ENCODE measurements around the gene MRPL36. TPM values are rescaled to one million over a fixed set of nuclear protein-coding genes. Genes with fewer than 3 reads are reported as not detected.

The MRPL36 gene
- total and polyA plus RNA-seq, 2 donors (not counting 1 experiment from before 2014, with no cell fraction given) = 47.9 to 54.8 TPM

DNA sequence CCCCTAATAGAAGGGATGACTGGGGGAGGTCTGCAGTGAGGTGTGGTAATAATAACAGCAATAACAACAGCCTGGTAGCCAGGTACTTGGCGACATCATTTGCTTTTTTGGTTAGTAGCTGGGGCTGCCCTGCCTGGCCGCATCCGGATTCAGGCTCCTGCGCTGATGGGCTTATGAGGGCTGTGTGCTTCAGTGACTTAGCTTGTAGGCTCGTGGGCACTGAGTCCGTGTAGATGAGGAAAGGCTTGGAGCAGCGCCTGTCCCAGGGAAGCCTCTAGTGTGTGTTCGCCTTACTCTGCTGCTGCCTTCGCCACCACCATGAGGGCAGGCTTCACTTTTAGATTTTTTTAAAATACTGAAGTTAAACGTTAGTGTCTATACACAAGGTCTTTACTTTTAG lies 6.1 kb upstream of the MRPL36 start:
- Histone ChIP-seq H3K4me3 (replicated peaks in 1 of 4; ENCODE audit: control extremely low read depth in 1 of 4, insufficient read depth in 1 of 4, low read depth in 3 of 4, low read length in 4 of 4) (no peak overlapping the region), H3K4me1 (ENCODE audit: control insufficient read depth, extremely low read depth, insufficient read depth, low read length) (no peaks in the 10 kb centered on the region), H3K4me2 (ENCODE audit: extremely low read depth, insufficient read depth, low read length) (no peak overlapping the region), H3K27ac (ENCODE audit: insufficient read depth, low read length) (no peak overlapping the region), H3K9me3 (ENCODE audit: control insufficient read depth, insufficient read depth, low read depth, low read length) (no peaks in the 10 kb centered on the region), H3K27me3 (ENCODE audit: control insufficient read depth, insufficient read depth, low read length) (no peaks in the 10 kb centered on the region), H3K36me3 (ENCODE audit: control insufficient read depth, insufficient read depth, low read length) (peaks cover 35% of the 10 kb centered on the region), H2AFZ (ENCODE audit: low read length) (no peak overlapping the region), H3K79me2 (ENCODE audit: control insufficient read depth, insufficient read depth, low read length) (peaks cover 65% of the 10 kb centered on the region), H4K20me1 (ENCODE audit: control insufficient read depth, extremely low read depth, insufficient read depth, low read length) (no peaks in the 10 kb centered on the region), H3K9ac (ENCODE audit: insufficient read depth, low read length) (no peak overlapping the region)
- DNase-seq (ENCODE audit: low read depth in 2 of 2) = no peak
- TF ChIP-seq, protein P1, sequence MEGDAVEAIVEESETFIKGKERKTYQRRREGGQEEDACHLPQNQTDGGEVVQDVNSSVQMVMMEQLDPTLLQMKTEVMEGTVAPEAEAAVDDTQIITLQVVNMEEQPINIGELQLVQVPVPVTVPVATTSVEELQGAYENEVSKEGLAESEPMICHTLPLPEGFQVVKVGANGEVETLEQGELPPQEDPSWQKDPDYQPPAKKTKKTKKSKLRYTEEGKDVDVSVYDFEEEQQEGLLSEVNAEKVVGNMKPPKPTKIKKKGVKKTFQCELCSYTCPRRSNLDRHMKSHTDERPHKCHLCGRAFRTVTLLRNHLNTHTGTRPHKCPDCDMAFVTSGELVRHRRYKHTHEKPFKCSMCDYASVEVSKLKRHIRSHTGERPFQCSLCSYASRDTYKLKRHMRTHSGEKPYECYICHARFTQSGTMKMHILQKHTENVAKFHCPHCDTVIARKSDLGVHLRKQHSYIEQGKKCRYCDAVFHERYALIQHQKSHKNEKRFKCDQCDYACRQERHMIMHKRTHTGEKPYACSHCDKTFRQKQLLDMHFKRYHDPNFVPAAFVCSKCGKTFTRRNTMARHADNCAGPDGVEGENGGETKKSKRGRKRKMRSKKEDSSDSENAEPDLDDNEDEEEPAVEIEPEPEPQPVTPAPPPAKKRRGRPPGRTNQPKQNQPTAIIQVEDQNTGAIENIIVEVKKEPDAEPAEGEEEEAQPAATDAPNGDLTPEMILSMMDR (conservative IDR thresholded peaks at IDR 0.05 in 1 of 2, IDR thresholded peaks at IDR 0.05 in 1 of 2; ENCODE audit: low read depth in 1 of 2, low read length in 2 of 2) = no peak
- no peak for TF ChIP-seq EZH2 (IDR thresholded peaks at IDR 0.05; ENCODE audit: low read length, missing control alignments)

DNA sequence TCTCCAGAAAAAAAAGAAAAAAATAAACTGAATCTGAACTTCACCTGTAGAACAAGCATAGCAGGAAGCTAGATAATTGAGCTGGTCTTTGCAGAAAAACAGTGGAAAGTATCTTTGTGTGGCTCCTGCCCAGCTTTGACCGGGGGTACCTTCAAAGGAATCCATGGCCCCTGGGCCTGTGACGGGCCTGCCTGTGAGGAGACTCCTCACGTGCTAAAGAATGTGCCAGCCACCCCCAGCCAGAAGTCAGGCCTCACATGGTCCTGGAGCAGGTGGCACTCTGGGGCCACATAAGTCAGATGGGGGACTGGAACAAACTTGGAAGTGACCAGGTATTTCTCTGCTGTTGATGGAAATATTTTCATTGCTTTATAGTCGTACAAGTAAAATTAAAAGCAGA lies 5.7 kb upstream of the MRPL36 start:
- no peaks in the 10 kb centered on the region for H3K9me3 ChIP-seq (ENCODE audit: control insufficient read depth, insufficient read depth, low read depth, low read length)
- TF ChIP-seq, protein P1 (conservative IDR thresholded peaks at IDR 0.05 in 1 of 2, IDR thresholded peaks at IDR 0.05 in 1 of 2; ENCODE audit: low read depth in 1 of 2, low read length in 2 of 2) = no peak
- no peak for TF ChIP-seq EZH2 (IDR thresholded peaks at IDR 0.05; ENCODE audit: low read length, missing control alignments)
- H2AFZ ChIP-seq (ENCODE audit: low read length) = no peak overlapping the region
- H3K4me3 ChIP-seq (replicated peaks in 1 of 4; ENCODE audit: control extremely low read depth in 1 of 4, insufficient read depth in 1 of 4, low read depth in 3 of 4, low read length in 4 of 4) = no peak overlapping the region
- no peak overlapping the region for H3K27ac ChIP-seq (ENCODE audit: insufficient read depth, low read length)
- no peaks in the 10 kb centered on the region for H3K4me1 ChIP-seq (ENCODE audit: control insufficient read depth, extremely low read depth, insufficient read depth, low read length)
- DNase-seq (ENCODE audit: low read depth in 2 of 2) = no peak
- H3K79me2 ChIP-seq (ENCODE audit: control insufficient read depth, insufficient read depth, low read length) = peaks cover 64% of the 10 kb centered on the region
- H3K4me2 ChIP-seq (ENCODE audit: extremely low read depth, insufficient read depth, low read length) = no peak overlapping the region
- H3K36me3 ChIP-seq (ENCODE audit: control insufficient read depth, insufficient read depth, low read length) = peaks cover 34% of the 10 kb centered on the region
- H4K20me1 ChIP-seq (ENCODE audit: control insufficient read depth, extremely low read depth, insufficient read depth, low read length) = no peaks in the 10 kb centered on the region
- H3K27me3 ChIP-seq (ENCODE audit: control insufficient read depth, insufficient read depth, low read length) = no peaks in the 10 kb centered on the region
- no peak overlapping the region for H3K9ac ChIP-seq (ENCODE audit: insufficient read depth, low read length)

DNA sequence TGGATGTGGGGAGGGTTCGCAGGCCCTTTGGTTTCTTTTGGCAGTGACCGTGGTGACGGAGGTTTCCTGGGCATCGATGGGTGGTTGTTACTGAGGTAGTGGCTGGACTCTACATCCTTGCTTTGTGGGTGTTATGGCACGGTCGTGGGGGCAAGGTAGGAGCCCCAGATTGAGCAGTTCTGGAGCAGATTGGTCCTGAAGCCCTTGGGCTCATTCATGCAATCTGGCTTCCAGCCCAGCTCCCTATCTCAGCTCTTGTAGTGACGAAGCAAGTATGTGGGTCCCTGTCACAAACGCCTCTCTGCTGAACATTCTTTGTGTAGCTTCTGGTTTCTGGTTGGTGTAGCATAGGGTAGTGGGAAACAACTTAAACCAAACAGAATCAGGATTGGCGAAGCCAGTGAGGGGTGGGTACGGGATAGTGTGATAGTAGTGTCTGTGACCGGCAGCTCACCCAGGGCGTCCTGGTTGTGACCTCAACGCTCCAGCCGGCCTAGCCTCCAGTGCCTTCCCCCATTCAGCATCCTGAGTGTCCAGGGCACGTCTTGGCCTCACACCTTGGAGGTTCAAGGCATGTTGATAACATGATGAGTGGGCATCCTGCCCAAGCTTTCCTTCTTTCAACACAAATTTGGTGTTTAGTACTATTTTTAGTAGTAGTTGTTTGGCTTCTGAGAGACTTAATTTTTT lies 4.5 kb upstream of the MRPL36 start:
- no peak overlapping the region for H3K4me2 ChIP-seq (ENCODE audit: extremely low read depth, insufficient read depth, low read length)
- no peaks in the 10 kb centered on the region for H3K9me3 ChIP-seq (ENCODE audit: control insufficient read depth, insufficient read depth, low read depth, low read length)
- no peak overlapping the region for H3K9ac ChIP-seq (ENCODE audit: insufficient read depth, low read length)
- peaks cover 61% of the 10 kb centered on the region for H3K79me2 ChIP-seq (ENCODE audit: control insufficient read depth, insufficient read depth, low read length)
- no peaks in the 10 kb centered on the region for H3K4me1 ChIP-seq (ENCODE audit: control insufficient read depth, extremely low read depth, insufficient read depth, low read length)
- H3K27ac ChIP-seq (ENCODE audit: insufficient read depth, low read length) = no peak overlapping the region
- TF ChIP-seq, protein P1 (conservative IDR thresholded peaks at IDR 0.05 in 1 of 2, IDR thresholded peaks at IDR 0.05 in 1 of 2; ENCODE audit: low read depth in 1 of 2, low read length in 2 of 2) = no peak
- no peak for TF ChIP-seq EZH2 (IDR thresholded peaks at IDR 0.05; ENCODE audit: low read length, missing control alignments)
- H3K27me3 ChIP-seq (ENCODE audit: control insufficient read depth, insufficient read depth, low read length) = no peaks in the 10 kb centered on the region
- H4K20me1 ChIP-seq (ENCODE audit: control insufficient read depth, extremely low read depth, insufficient read depth, low read length) = no peaks in the 10 kb centered on the region
- DNase-seq (ENCODE audit: low read depth in 2 of 2) = no peak
- H2AFZ ChIP-seq (ENCODE audit: low read length) = no peak overlapping the region
- peaks cover 26% of the 10 kb centered on the region for H3K36me3 ChIP-seq (ENCODE audit: control insufficient read depth, insufficient read depth, low read length)
- no peak overlapping the region for H3K4me3 ChIP-seq (replicated peaks in 1 of 4; ENCODE audit: control extremely low read depth in 1 of 4, insufficient read depth in 1 of 4, low read depth in 3 of 4, low read length in 4 of 4)
